A549 treated with dexamethasone at 1 μM for 4 hours (cell line): ENCODE measurements around the gene PRSS27. TPM values are rescaled to one million over a fixed set of nuclear protein-coding genes. Genes with fewer than 3 reads are reported as not detected.

ENCODE experiments used
- total RNA-seq: library from RNA; stranded (reverse); fragments of 200-300 nt; extraction: Qiagen RNA extraction; gene quantifications from 5 replicates; pipeline ENCODE4 v1.2.3, GENCODE V29; 2022

The PRSS27 gene
- total RNA-seq: 1.1 to 2.4 TPM (median 1.5 TPM) in 5 replicates

GRCh38 chr16:2720064-2720457 lies at the start of gene PRSS27:
Gene PRSS27, minus strand, starts transcription at chr16:2720224. Its CDS starts 64 bp downstream, at chr16:2720160.

GRCh38 chr16:2752035-2752849 lies 32.2 kb upstream of the PRSS27 start, which contains the start of gene SRRM2:
Gene SRRM2, plus strand, starts transcription at chr16:2752638. Its CDS starts 3,727 bp downstream, at chr16:2756365.

DNA sequence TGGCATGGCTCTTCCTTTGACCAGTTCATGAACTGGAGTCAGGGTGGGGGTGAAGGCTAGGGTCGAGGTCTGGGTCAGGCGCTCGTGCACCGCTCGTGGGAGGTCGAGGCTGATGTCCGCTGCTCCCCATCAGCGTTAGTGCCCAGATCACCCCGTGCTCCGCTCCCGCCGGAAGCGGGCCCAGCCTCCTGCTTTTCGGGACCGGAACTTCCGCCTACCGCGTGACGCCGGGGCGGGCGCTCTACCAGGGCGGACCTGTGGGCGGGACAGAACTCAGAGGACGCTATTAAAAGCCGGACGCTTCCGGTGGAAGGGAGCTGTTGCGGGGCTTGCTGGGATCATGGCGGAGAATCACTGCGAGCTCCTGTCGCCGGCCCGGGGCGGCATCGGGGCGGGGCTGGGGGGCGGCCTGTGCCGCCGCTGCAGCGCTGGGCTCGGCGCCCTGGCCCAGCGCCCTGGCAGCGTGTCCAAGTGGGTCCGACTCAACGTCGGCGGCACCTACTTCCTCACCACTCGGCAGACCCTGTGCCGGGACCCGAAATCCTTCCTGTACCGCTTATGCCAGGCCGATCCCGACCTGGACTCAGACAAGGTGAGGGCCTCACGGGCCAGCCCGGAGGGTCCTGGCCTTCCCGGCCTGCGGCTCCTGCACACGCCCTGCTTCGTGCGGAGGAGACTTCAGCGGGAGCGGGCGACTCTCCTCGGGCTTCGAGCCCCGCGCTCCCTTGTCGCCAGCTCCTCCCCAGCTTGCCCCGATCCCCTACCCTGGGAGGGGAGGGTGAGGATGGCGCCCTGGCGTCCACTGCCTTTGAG lies 37.6 kb downstream of the PRSS27 start, which contains the start of gene KCTD5:
Gene KCTD5, plus strand, starts transcription at position 315 of the 813 bp plus-strand sequence. Its CDS starts 26 bp downstream, at position 341.

Other genes with a start within 250 kb of the PRSS27 start
- gene NTN3, start 248.9 kb downstream of the PRSS27 start, total RNA-seq: 0.06 TPM in 1 of 5 replicates, not detected in the others
- 4.4 to 9.1 TPM (median 8.2 TPM) in 5 replicates for gene TBC1D24, start 245.1 kb downstream of the PRSS27 start, total RNA-seq
- gene ATP6V0C, start 206.3 kb downstream of the PRSS27 start, total RNA-seq: 131 to 329 TPM (median 265 TPM) in 5 replicates
- 14.7 to 22.9 TPM (median 19.9 TPM) in 5 replicates for gene AMDHD2, start 199.9 kb downstream of the PRSS27 start, total RNA-seq
- gene CEMP1, start 188.8 kb downstream of the PRSS27 start, total RNA-seq: not detected in 5 replicates
- 17.9 to 25.7 TPM (median 23.2 TPM) in 5 replicates for gene PDPK1, start 182.2 kb downstream of the PRSS27 start, total RNA-seq
- 34.6 to 43.4 TPM (median 42.9 TPM) in 5 replicates for gene KCTD5, start 37.7 kb downstream of the PRSS27 start, total RNA-seq
- 272 to 485 TPM (median 450 TPM) in 5 replicates for gene SRRM2, start 32.4 kb upstream of the PRSS27 start, total RNA-seq
- 421 to 531 TPM (median 462 TPM) in 5 replicates for gene ELOB, start 57.1 kb upstream of the PRSS27 start, total RNA-seq
- not detected in 5 replicates for gene PRSS33, start 67.3 kb upstream of the PRSS27 start, total RNA-seq
- gene PRSS41, start 78.2 kb upstream of the PRSS27 start, total RNA-seq: not detected in 5 replicates
- gene PRSS21, start 97.0 kb upstream of the PRSS27 start, total RNA-seq: 0.18 to 0.19 TPM in 2 of 5 replicates, not detected in the others
- 0.60 to 0.98 TPM (median 0.66 TPM) in 5 replicates for gene ZG16B, start 110.1 kb upstream of the PRSS27 start, total RNA-seq
- gene PRSS22, start 137.9 kb upstream of the PRSS27 start, total RNA-seq: 0.35 to 1.5 TPM (median 0.65 TPM) in 5 replicates
- 44.5 to 51.4 TPM (median 50.7 TPM) in 5 replicates for gene FLYWCH2, start 163.0 kb upstream of the PRSS27 start, total RNA-seq
- gene FLYWCH1, start 191.7 kb upstream of the PRSS27 start, total RNA-seq: 14.4 to 27.1 TPM (median 24.6 TPM) in 5 replicates
- gene KREMEN2, start 244.1 kb upstream of the PRSS27 start, total RNA-seq: 0.95 to 2.0 TPM (median 1.9 TPM) in 5 replicates
- 29.5 to 44.0 TPM (median 42.5 TPM) in 5 replicates for gene PAQR4, start 249.1 kb upstream of the PRSS27 start, total RNA-seq